Head of caudate nucleus (tissue), 42 donors: ENCODE results near the gene ADAM8.
A peak's percentile ranks its signal among the peaks of the same experiment; 100 is the strongest.

ENCODE experiments used
- DNase-seq, 42 donors: peaks; one replicate each; pipeline versions ENCODE4 v3.0.0 to v3.0.0-alpha.2; 2020 to 2021; ENCODE audit warnings: mixed read lengths in 7 of 42
- intact Hi-C: fragments of 100-400 bp; cut with DNase I; formaldehyde crosslinking; loops from one replicate; pipeline ENCODE4 v1.15.0; 2022

The ADAM8 gene

DNA sequence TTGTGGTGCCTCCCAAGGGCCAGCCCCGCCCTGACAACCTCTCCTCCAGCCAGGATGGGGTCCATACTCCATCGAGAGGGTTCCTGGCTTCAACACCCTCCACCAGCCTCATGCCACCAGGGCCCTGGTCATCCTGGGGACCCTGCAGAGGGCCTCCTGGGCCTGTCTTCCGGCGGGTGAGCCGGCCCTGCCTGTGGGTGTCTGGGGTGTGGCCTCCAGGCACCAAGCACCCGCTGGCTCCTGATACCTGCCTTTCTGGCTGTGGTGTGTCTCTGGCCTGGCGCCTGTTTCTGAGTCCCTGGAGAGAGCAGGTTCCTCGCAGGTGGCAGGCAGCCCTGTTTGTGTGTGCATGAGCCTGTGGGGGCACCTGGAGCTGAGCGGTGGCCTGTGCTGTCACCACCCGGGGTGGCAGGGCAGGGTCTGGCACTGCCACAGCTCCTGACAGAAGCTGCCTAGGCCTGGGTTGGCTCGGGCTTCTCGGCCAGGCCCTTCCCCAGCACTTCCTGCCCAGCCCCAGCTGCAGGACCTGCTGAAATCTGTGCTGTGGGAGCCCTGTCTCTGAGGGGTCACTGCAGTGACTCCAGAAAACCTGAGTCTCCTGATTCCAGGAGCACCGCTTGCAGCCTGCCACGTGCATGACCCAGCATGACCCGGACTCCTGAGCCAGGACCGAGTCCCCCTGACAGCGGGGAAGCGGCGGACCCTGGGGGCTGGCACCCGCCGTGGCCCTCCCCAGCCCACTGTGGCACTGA lies 18.4 kb downstream of the ADAM8 start:
- DNase-seq: no peak
- intact Hi-C loops: no loop called here

DNA sequence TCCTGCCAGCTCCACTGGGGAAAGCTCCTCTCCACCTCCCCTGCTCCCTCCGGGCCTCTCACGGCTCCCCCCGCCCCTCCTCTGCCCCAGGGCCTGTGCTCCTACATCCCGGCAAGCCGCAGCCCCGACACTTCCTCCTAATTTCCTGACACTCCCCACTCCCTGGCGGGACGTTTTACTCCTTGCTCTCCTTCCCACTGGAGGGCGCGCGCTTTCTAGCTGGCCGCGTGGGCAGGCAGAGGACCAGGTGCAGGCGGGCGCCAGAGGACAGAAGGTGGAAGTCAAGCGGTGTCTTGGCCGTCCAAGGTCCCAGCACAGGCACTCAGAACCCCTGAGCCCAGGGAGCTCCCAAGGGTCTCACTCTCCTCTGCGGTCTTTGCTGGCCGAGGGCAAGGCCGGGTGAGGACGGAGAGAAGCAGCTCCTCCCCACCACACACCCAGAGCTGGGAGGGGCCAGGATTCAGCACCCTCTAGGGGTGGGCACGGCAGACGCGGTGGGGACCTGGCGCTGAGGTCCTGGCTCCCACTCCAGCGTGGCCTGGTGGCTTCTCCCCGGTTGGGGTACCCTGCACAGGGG lies 19.1 kb downstream of the ADAM8 start:
- DNase-seq: peak in 38 of 42 donors; percentile 23 to 73 (median 46)
- intact Hi-C loops: no loop called here

DNA sequence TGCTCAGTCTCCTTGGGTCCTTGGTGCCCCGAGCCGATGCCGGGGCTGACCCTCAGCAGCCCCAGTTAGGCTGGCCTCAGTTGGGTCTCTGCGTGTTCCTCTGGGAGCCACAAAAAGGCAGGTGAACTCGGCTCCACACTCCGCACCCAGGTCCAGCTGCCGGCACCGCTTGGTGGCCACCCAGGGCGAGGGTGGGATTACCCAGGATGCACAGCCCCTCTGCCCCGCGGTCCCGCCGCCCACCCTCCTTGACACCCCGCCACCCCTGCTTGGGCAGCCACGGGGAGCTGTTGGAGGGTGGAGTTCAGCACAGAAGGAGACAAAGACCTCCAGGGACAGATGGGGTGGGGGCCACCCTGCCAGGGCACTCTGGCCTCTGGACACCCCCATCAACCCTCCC lies 21.3 kb downstream of the ADAM8 start:
- DNase-seq: no peak
- intact Hi-C loops: no loop called here

DNA sequence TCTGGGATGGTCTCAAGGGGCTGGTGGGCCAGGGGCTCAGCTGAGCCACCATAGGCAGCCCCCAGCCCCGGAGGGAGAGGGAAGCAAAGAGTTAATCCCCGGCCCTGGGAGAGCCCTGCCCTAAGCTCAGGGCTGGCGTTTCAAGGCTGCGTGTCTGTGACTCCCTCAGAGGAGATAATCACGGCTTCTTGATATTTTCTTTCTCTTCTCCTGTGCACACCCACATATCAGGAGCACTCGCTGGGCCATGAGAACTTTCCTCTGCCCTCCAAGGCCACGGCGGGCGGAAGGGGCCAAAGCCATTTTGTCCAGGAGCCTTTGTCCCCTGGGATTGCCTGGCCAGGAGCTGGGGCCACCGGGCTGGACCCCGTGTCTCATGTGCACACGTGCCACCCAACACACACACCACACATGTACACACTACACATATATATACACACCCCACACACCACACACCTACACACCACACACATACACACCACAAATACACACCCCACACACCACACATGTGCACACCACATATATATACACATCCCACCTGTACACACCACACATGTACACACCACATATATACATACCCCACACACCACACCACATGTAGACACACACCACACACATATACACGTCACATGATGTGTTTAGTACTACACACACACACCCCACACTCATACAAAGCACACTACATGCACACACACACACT lies 22.1 kb downstream of the ADAM8 start:
- intact Hi-C loops: no loop called here
- DNase-seq: no peak

DNA sequence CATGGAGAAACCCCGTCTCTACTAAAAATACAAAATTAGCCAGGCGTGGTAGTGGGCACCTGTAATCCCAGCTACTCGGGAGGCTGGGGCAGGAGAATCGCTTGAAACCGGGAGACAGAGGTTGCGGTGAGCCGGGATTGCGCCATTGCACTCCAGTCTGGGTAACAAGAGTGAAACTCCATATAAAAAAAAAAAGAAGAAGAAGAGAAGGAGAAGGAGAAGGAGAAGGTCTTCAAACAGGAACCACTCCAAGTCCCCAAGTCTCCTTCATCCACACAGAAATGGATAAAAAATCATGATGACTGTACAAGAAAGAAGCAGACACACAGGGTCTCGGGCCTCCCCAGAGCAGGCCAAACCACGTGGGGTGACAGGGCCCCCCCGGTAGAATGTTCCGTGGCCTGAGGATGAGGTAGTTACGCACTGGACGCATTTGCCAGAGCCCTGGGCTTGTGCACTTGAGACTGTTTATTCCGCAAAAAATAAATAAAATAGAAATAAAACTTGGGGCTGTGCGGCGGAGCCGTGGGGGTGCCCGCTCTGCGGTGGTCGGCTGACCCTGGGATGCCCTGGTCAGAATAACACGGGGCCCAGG lies 23.2 kb downstream of the ADAM8 start:
- intact Hi-C loops: no loop called here
- no peak for DNase-seq

DNA sequence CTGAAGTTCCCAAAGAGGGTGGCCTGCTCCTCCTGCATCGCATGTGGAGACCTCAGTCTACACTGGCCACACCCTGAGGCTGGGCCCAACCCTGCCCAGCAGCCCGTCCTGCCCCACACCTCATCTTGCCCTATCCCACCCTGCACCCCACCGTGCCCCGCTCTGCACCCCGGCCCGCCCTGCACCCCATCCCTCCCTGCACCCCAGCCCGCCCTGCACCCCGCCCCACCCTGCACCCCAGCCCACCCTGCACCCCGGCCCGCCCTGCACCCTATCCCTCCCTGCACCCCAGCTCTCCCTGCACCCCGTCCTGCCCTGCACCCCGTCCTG lies 24.5 kb downstream of the ADAM8 start:
- no peak for DNase-seq
- intact Hi-C loops: no loop called here

DNA sequence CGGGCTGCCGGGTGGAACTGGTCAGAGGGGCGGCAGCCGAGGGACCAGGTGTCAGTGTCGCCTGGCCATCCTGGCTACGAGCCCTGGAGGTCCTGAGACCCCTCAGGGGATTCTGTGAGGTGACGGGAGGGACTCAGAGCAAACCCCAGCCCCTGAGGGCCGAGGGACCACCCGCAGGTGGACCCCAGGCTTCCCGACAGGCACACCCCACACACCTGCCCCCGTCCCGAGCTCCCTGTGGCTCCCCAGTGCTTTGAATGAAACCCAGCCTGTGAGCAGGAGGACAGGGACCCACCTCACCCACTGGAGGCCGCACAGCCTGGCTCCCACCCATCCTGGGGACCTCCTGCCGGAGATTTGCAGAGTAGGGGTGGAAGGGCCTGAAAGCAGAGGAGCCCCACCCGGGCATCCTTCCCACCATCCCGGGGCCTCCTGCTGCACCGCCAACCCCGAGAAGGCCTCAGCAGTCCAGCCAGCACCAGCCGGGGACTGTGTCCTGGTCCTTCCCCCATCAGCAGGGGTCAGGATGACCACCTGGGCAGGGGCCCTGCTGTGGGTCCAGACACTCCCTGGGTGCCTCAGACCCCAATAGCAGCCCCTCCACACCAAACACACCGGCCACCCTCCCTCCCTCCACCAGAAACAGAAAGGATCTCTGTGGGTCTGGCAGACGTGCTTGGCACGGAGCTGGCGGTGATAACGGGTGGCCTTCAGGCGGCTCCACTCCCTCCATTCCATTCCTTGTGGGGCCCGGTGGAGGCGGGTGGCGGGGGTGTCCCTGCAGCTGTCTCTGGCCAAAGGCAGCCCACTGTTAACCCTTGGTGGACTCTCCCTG lies 25.1 kb downstream of the ADAM8 start:
- DNase-seq: no peak
- intact Hi-C loops: no loop called here

DNA sequence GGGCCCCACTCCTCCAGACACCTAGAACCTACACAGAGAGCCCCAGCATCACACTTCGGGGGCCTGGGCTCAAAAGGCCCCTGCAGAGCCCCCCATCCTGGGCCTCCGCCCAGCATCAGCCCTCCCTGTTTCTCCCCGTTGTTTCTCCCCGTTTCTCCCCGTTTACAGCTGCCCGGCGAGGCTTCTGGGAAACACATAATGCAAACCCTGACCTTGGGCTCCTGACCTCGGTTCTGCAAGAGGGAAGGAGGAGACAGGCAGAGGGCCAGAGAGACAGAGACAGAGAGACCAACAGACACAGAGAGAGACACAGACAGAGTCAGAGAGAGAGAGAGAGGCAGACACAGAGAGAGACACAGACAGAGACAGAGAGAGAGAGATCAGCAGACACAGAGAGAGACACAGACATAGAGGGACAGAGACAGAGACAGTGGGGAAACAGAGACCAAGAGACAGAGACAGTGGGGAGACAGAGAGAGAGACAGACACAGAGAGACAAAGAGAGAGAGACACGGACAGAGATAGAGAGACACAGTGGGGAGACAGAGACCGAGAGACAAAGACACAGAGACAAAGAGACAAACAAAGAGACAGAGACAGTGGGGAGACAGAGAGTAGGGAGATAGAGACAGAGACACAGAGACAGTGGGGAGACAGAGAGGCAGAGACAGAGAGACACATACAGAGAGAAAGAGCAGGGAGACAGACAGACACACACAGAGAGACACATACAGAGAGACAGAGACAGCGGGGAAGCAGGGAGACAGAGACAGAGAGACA lies 26.5 kb downstream of the ADAM8 start:
- intact Hi-C loops: no loop called here
- no peak for DNase-seq

DNA sequence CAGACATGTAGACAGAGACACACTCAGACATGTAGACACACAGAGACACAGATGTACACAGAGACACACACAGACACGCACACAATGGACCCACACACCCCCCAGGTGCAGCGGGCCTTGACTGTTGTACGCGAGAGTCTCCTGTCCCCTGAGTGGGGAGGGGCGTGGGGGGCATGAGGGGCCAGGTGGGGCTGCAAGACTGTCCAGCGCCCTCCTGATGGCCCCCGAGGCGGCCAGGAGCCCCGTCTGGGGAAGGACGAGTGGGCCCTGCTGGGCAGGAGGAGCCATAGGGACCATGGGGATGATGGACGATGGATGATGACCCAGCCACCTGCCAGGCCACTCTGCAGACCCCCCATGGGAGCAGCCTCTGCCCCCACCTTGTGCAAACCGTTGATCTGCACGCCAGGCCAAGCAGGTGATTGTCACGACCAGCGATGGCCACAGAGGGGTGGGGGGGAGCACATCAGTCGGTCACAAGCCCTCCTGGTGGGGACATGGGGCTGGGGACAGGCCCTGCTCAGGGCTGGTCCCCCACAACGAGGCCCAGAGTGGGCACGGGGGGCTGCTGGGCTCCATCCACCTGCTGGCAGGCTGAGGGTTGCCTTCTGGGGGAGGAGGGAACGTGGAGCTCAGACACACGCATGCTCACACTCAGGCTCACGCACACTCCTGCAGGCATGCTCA lies 27.4 kb downstream of the ADAM8 start:
- intact Hi-C loops: no loop called here
- no peak for DNase-seq

DNA sequence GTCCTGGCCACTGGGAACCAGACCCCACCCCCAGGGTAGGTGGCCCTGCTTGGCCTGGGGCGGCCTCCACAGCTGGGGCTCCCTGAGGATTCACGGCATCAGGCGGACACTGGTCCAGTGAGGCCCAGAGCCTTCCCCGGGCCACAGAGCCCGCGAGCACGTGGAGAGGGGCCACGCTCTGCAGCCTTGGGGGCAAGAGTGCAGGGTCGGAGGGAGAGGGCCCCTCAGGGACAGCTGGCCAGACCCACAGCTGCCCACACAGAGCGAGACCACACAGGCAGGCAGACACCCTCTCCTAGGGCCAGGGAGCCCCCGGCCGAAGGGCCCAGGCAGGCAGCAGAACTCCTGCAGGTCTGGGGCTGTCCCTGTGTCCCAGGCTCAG lies 28.3 kb downstream of the ADAM8 start:
- DNase-seq: no peak
- intact Hi-C loops: no loop called here

DNA sequence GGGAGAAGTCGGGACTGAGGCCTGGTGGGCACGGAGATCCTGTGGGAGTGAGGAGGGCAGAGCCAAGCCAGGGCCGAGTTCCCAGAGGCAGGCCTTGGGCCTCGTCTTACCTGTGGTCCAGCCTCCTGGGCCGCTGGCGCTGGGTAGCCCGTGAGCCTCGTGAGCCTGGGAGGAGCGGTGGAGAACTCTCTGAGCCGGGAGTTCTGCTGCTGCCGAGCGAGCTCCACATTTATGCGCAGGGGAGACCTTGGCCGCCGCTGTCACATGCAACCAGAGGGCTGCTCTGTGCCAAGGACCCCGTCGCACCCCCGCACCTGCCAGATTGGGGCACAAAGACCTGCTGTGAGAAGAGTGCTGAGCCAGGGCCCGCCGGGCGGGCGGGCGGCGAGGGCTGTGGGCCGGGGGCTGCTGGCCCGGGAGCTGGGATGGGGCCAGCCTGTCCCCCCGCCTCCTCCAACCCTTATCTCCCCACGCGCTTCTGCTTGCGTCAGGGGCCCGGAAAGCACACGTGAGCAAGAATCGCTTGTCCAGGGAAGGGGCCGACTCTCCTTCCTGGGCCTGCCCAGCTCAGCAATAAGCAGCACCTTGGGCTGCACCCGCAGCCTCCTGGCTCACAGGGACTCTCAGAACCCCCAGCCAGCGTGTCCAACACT lies 28.9 kb downstream of the ADAM8 start:
- DNase-seq: no peak
- intact Hi-C loops: no loop called here

DNA sequence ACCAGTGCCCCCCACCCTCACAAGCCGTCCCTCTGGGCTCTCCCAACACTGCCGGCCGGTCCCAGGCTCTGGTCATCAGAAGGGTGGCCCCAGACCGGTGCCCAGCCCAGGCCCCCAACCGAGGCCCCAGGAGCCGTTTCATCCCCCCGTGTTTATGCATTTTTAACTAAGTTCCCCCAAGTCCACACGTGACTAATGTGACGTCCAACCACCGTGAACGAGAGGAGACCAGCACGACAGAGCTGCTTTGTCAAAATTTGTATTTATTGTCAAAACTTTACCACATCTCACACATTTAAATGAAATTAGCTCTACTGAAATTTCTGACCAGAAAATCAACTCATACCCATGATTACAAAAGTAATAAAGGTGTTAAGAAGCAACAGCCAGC lies 30.4 kb downstream of the ADAM8 start:
- intact Hi-C loops: no loop called here
- DNase-seq: no peak

DNA sequence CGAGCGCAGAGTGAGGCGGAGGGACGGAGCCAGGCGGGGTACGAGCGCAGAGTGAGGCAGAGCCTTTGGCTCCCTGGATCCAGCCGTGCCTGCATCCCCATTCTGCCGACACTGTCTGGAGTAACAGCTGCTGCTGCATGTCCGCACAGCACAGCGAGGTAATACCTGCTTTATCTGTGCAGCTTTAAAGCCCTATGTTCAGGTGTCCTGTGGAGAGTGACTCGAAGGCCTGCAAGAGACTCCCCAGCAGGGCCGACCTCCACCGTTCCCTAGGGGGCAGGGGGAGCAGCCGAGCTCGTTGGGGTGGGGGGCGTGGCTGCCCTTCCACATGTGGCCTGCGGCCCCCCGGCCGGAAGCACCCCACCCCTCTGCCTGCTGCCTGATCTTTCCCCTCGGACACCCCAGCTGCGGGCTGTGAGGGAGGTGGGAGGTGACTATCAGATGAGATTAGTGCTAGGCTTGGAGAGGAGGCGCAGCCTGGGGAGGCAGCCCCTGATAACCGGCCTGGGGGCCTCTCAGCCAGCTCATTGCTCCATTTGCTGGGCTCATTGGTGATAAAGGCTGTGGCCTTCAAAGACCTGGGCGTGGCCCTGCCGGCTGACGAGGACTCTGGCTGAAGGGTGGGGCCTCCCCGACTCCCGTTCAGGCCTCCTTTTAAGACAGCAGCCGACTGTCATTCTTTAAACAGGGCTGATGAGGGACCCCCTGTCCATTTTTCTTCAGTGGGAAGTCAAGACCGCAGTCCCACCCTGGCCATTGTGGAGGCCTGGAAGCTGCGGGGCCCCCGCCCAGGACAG lies 31.0 kb downstream of the ADAM8 start:
- DNase-seq: no peak
- intact Hi-C loops: no loop called here

DNA sequence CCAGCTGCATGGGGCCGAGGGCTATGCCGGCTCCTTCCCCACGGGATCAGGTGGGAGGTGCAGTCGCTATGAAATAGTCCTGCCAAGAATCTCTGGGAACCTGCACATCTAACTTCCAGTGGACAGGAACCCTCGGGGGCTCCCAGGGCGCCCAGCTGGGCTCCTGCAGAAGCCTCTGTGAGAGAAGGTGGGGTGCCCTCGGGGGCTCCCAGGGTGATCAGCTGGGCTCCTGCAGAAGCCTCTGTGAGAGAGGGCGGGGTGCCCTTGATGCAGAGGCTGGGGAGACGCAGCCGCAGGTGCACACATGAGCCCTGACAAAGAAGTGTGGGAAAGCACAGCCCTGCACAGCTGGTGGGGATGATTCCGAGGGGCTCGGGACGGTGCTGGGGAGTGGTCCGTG lies 33.1 kb downstream of the ADAM8 start:
- intact Hi-C loops: no loop called here

DNA sequence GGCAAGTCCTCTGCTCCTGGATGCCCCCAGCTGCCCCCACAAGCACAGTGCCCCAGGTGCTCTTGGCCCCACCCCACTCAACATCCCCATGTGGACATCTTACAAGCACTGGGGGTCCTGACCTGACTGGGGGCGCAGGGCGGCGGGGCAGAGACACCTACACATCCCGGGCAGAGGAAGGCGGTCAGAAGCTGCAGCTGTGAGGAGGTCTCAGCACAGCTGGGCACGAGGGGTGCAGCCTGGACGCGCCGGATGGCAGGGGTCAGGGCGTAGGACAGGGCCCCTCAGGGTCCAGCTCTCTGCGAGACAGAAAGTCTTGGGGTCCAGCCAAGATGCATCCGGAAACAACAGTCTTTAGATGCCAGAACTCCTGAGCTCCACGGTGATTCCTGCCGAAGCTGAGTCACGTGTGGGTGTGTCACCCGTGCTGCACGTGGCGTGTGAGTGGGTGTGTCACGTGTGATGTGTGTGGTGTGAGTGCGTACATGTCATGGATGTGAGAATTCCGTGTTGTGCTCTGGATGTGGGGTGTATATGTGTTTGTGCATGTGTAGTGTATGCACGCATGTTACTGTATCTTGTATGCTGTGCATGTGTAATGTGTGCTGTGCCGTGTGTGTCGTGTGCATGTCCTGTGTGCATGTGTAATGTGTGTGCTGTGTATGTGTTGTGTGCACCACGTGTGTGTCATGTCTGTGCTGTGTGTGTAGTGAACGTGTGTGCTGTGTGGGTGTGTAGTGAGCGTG lies 33.9 kb downstream of the ADAM8 start:
- DNase-seq: peak in 13 of 42 donors; percentile 32 to 66 (median 61)
- intact Hi-C loops: no loop called here

More for the DNA sequence above, 33.1 kb downstream of the ADAM8 start:
- no peak for DNase-seq

DNA sequence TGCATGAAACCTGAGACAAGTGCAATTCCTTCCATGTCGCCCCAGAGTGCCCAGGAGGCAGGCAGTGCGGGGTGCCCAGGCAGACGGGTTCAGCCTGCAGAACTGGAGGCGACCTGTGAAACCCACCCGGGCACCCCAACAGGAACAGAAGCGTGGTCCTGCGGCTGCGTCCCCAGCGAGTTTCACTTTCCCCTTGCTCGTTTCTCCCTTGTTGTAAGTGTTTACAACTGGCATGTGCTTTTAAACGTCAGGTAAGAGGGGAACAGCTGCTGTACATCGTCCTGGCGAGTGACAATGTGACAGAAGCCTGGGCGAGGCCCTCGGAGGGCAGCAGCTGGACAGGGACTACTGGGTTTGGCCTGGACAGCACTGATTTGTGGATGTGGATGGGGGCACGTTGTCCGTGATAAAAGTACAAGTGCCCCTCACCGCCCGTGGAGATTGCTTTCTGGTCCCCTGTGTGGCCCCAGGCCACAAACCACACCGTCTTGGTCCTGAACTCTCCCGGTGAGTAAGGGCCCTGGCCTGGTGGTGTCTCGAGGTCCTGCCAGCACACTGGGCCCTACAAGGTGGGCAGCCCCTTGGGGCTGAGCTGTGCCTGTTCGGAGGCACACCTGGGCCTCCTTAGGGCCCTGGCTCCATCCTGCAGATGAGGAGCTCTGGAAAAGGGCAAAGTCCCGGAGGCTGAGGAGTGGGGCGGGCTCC lies 35.0 kb downstream of the ADAM8 start:
- intact Hi-C loops: no loop called here
- DNase-seq: no peak
